Right lobe of liver (tissue), 4 donors: ENCODE results near the gene SAMD9L.

Source experiments
- POLR2A ChIP-seq: fragments of 450-650 bp; IDR thresholded peaks from one replicate; pipeline ENCODE4 v1.6.1; 2017; ENCODE audit warnings: antibody characterized with exemption, mild to moderate bottlenecking
- TF ChIP-seq, protein P1 (sequence below), 4 donors: fragments of 200-600 bp in 3 of 4; fragments of 450-650 bp in 1 of 4; IDR thresholded peaks; one replicate each; pipeline versions ENCODE4 v1.5.1 to v1.8.0; 2016 to 2022; ENCODE audit warnings: antibody characterized with exemption in 4 of 4, mild to moderate bottlenecking in 2 of 4
- donor health status: DM: no; HTN: no; CAD: no.
- donor health status: DM: no; HTN: no; CAD: no.
- donor health status: DM: no; HTN: yes; CAD: no.

DNA sequence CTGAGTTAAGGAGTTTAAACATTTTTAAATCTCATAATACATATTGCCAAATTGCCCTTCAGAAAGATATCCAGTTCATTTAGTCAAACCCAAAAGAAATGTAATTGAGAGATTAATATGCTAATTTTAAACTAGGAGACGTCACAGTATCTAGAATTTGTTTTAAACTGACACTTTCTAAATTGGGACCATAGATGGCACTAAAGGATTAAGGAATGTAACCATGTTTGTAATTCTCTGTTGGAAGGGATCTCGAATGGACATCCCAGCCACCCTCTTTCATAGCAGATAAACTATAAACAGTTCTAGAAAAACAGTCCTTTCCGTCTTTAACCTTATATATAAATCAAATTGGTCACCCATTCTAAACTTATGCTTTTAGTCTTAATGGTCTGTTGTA, 30.0 kb upstream of the SAMD9L start:
- TF ChIP-seq, protein P1, sequence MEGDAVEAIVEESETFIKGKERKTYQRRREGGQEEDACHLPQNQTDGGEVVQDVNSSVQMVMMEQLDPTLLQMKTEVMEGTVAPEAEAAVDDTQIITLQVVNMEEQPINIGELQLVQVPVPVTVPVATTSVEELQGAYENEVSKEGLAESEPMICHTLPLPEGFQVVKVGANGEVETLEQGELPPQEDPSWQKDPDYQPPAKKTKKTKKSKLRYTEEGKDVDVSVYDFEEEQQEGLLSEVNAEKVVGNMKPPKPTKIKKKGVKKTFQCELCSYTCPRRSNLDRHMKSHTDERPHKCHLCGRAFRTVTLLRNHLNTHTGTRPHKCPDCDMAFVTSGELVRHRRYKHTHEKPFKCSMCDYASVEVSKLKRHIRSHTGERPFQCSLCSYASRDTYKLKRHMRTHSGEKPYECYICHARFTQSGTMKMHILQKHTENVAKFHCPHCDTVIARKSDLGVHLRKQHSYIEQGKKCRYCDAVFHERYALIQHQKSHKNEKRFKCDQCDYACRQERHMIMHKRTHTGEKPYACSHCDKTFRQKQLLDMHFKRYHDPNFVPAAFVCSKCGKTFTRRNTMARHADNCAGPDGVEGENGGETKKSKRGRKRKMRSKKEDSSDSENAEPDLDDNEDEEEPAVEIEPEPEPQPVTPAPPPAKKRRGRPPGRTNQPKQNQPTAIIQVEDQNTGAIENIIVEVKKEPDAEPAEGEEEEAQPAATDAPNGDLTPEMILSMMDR (IDR thresholded peaks at IDR 0.05) = peak in 1 of 4 donors; percentile 12
- no peak for TF ChIP-seq POLR2A
